GM12892 (cell line): ENCODE measurements around the gene GUCY2C.

Experiments
- POLR2A ChIP-seq: IDR thresholded peaks from 2 replicates; pipeline ENCODE4 v1.6.1; 2011; ENCODE audit warnings: low read depth, low read length, control low read depth
- POLR2AphosphoS5 ChIP-seq: IDR thresholded peaks from 2 replicates; pipeline ENCODE4 v1.6.1; 2011; ENCODE audit warnings: low read depth, low read length, control low read depth

GRCh38 chr12:14689996-14690395, 6.4 kb downstream of the GUCY2C start:
- TF ChIP-seq POLR2AphosphoS5: no peak
- TF ChIP-seq POLR2A: no peak
